Esophagus (tissue), 2 donors: ENCODE measurements around the gene INPP4B. TPM values are rescaled to one million over a fixed set of nuclear protein-coding genes. Genes with fewer than 3 reads are reported as not detected.

Experiments
- H3K27ac ChIP-seq, 2 donors: one replicate each; pipeline ENCODE4 v1.5.1; 2013; ENCODE audit warnings: low read depth in 2 of 2, mild to moderate bottlenecking in 2 of 2, inconsistent platforms in 1 of 2, low read length in 1 of 2, moderate library complexity in 1 of 2
- H3K27me3 ChIP-seq, 2 donors: one replicate each; pipeline ENCODE4 v1.6.1; 2013; ENCODE audit warnings: low read length in 2 of 2, control low read depth in 1 of 2, mild to moderate bottlenecking in 1 of 2; ENCODE audit not compliant: insufficient read depth in 2 of 2, control insufficient read depth in 1 of 2
- H3K36me3 ChIP-seq, 2 donors: one replicate each; pipeline ENCODE4 v1.6.1; 2013; ENCODE audit warnings: low read length in 1 of 2; ENCODE audit not compliant: control insufficient read depth in 2 of 2, insufficient read depth in 2 of 2
- H3K4me1 ChIP-seq, 2 donors: one replicate each; pipeline ENCODE4 v1.6.1; 2013; ENCODE audit warnings: low read length in 1 of 2; ENCODE audit not compliant: control insufficient read depth in 2 of 2, insufficient read depth in 2 of 2
- H3K4me3 ChIP-seq, 2 donors: one replicate each; pipeline ENCODE4 v1.5.1; 2013; ENCODE audit warnings: low read length in 2 of 2, mild to moderate bottlenecking in 2 of 2, low read depth in 1 of 2, moderate library complexity in 1 of 2
- H3K9me3 ChIP-seq, 2 donors: one replicate each; pipeline ENCODE4 v1.6.1; 2013; ENCODE audit warnings: mild to moderate bottlenecking in 2 of 2, low read depth in 1 of 2, low read length in 1 of 2, moderate library complexity in 1 of 2; ENCODE audit not compliant: control insufficient read depth in 2 of 2, insufficient read depth in 1 of 2
- WGBS, 2 donors: extraction: QIAGEN DNeasy Blood & Tissue Kit; methylation state at CpG; one replicate each; pipeline ENCODE4 v1.1.7; 2013; 5-methylcytosine and 5-hydroxymethylcytosine counted together
- polyA plus RNA-seq, 2 donors: library from polyadenylated mRNA; stranded (reverse); fragments of 200-250 nt; gene quantifications; one replicate each; pipeline ENCODE4 v1.2.3, GENCODE V29; 2013
- donor health status: healthy with polysubstance abuse.
- donor health status: Bipolar disorder and iron deficiency.

Gene INPP4B
- polyA plus RNA-seq, 2 donors = 2.5 to 4.4 TPM

- Histone ChIP-seq H3K4me1 (no peaks in the 10 kb centered on the region), H3K36me3 (no peaks in the 10 kb centered on the region), H3K27ac (no peak overlapping the region), H3K27me3 (no peaks in the 10 kb centered on the region), H3K9me3 (peaks cover 0 to 3% of the 10 kb centered on the region in 2 donors), H3K4me3 (no peak overlapping the region)
- 77 to 80% methylated on average over 1 of the region's 1 CpG for WGBS, 2 donors
These were observed 514.5 kb downstream of the INPP4B start for GRCh38 chr4:142331646-142332045.

- H3K27me3 ChIP-seq = no peaks in the 10 kb centered on the region
- H3K4me3 ChIP-seq = no peak overlapping the region
- no peaks in the 10 kb centered on the region for H3K4me1 ChIP-seq
- peaks cover 0 to under 1% of the 10 kb centered on the region in 2 donors for H3K9me3 ChIP-seq
- no peak overlapping the region for H3K27ac ChIP-seq
- WGBS, 2 donors = 75 to 77% methylated on average over 4 of the region's 4 CpGs
- no peaks in the 10 kb centered on the region for H3K36me3 ChIP-seq
These were observed 515.0 kb downstream of the INPP4B start for GRCh38 chr4:142331132-142331531.

- WGBS, 2 donors = 94 to 95% methylated on average over 5 of the region's 5 CpGs
- H3K27me3 ChIP-seq = no peaks in the 10 kb centered on the region
- H3K36me3 ChIP-seq = no peaks in the 10 kb centered on the region
- H3K9me3 ChIP-seq = no peaks in the 10 kb centered on the region
- H3K4me1 ChIP-seq = no peaks in the 10 kb centered on the region
- H3K4me3 ChIP-seq = no peak overlapping the region
- H3K27ac ChIP-seq = no peak overlapping the region
These were observed 515.8 kb downstream of the INPP4B start for GRCh38 chr4:142330311-142330710.

GRCh38 chr4:142329313-142329712 lies 516.8 kb downstream of the INPP4B start:
- 67 to 75% methylated on average over 1 of the region's 1 CpG for WGBS, 2 donors
- H3K4me1 ChIP-seq = no peaks in the 10 kb centered on the region
- H3K36me3 ChIP-seq = no peaks in the 10 kb centered on the region
- no peaks in the 10 kb centered on the region for H3K9me3 ChIP-seq
- H3K27ac ChIP-seq = no peak overlapping the region
- H3K4me3 ChIP-seq = no peak overlapping the region
- H3K27me3 ChIP-seq = no peaks in the 10 kb centered on the region

- no peaks in the 10 kb centered on the region for H3K9me3 ChIP-seq
- WGBS, 2 donors = 88 to 94% methylated on average over 4 of the region's 4 CpGs
These were observed 519.9 kb downstream of the INPP4B start for GRCh38 chr4:142326181-142326580.

GRCh38 chr4:142324572-142324971 lies 521.5 kb downstream of the INPP4B start:
- WGBS, 2 donors = 61 to 67% methylated on average over 1 of the region's 1 CpG

More at GRCh38 chr4:142326181-142326580, 519.9 kb downstream of the INPP4B start:
- Histone ChIP-seq H3K4me1 (no peaks in the 10 kb centered on the region), H3K36me3 (no peaks in the 10 kb centered on the region), H3K27ac (no peak overlapping the region), H3K27me3 (no peaks in the 10 kb centered on the region), H3K4me3 (no peak overlapping the region)

GRCh38 chr4:142322996-142323395 lies 523.1 kb downstream of the INPP4B start:
- no peaks in the 10 kb centered on the region for H3K4me1 ChIP-seq
- H3K27ac ChIP-seq = no peak overlapping the region
- no peak overlapping the region for H3K4me3 ChIP-seq
- no peaks in the 10 kb centered on the region for H3K36me3 ChIP-seq
- H3K27me3 ChIP-seq = no peaks in the 10 kb centered on the region
- 84 to 88% methylated on average over 2 of the region's 2 CpGs for WGBS, 2 donors
- no peaks in the 10 kb centered on the region for H3K9me3 ChIP-seq

More at GRCh38 chr4:142324572-142324971, 521.5 kb downstream of the INPP4B start:
- H3K9me3 ChIP-seq = no peaks in the 10 kb centered on the region
- no peak overlapping the region for H3K27ac ChIP-seq
- H3K36me3 ChIP-seq = no peaks in the 10 kb centered on the region
- H3K4me3 ChIP-seq = no peak overlapping the region
- no peaks in the 10 kb centered on the region for H3K27me3 ChIP-seq
- no peaks in the 10 kb centered on the region for H3K4me1 ChIP-seq

GRCh38 chr4:142318280-142318679 lies 527.8 kb downstream of the INPP4B start:
- H3K27ac ChIP-seq = no peak overlapping the region
- no peak overlapping the region for H3K4me3 ChIP-seq
- no peaks in the 10 kb centered on the region for H3K4me1 ChIP-seq
- H3K9me3 ChIP-seq = no peaks in the 10 kb centered on the region
- WGBS, 2 donors = 86 to 90% methylated on average over 1 of the region's 1 CpG
- H3K27me3 ChIP-seq = no peaks in the 10 kb centered on the region
- H3K36me3 ChIP-seq = no peaks in the 10 kb centered on the region

GRCh38 chr4:142316913-142317312 lies 529.2 kb downstream of the INPP4B start:
- Histone ChIP-seq H3K27ac (no peak overlapping the region), H3K4me1 (no peaks in the 10 kb centered on the region)
- 97 to 99% methylated on average over 2 of the region's 2 CpGs for WGBS, 2 donors

GRCh38 chr4:142316025-142316424 lies 530.1 kb downstream of the INPP4B start:
- Histone ChIP-seq H3K9me3 (no peaks in the 10 kb centered on the region), H3K36me3 (no peaks in the 10 kb centered on the region), H3K27me3 (no peaks in the 10 kb centered on the region), H3K4me3 (no peak overlapping the region), H3K4me1 (no peaks in the 10 kb centered on the region), H3K27ac (no peak overlapping the region)
- WGBS, 2 donors = 58 to 61% methylated on average over 2 of the region's 2 CpGs

More at GRCh38 chr4:142316913-142317312, 529.2 kb downstream of the INPP4B start:
- no peaks in the 10 kb centered on the region for H3K27me3 ChIP-seq
- H3K4me3 ChIP-seq = no peak overlapping the region
- no peaks in the 10 kb centered on the region for H3K36me3 ChIP-seq
- H3K9me3 ChIP-seq = no peaks in the 10 kb centered on the region
